Thoracic aorta (tissue), 2 donors: ENCODE data around the gene MLH3. TPM values are rescaled to one million over a fixed set of nuclear protein-coding genes. Genes with fewer than 3 reads are reported as not detected.

Experiments
- total RNA-seq, 2 donors: library from RNA; depleted of rRNA; stranded (reverse); fragments of >200 nt; gene quantifications; one replicate each; pipeline versions ENCODE4 v1.1.0 to v1.2.3, GENCODE V29; 2016

Gene MLH3
- total RNA-seq, 2 donors from 2014 or later = 17.9 to 30.2 TPM

Other genes starting within 250 kb of the MLH3 start
- gene PROX2, start 175.3 kb downstream of the MLH3 start, total RNA-seq = not detected
- 10 to 100 TPM; 68.6 to 91.6 TPM for gene DLST, start 169.6 kb downstream of the MLH3 start, total RNA-seq
- 10 to 100 TPM in 1 of 2 donors, 1 to 10 TPM in 1; 9.4 to 17.6 TPM for gene RPS6KL1, start 128.2 kb downstream of the MLH3 start, total RNA-seq
- gene PGF, start 95.9 kb downstream of the MLH3 start, total RNA-seq = 10 to 100 TPM; 34.4 to 75.3 TPM
- 10 to 100 TPM; 32.7 to 39.8 TPM for gene EIF2B2, start 48.5 kb downstream of the MLH3 start, total RNA-seq
- 1 to 10 TPM; 4.9 to 6.8 TPM for gene ACYP1, start 12.6 kb upstream of the MLH3 start, total RNA-seq
- gene ZC2HC1C, start 18.2 kb upstream of the MLH3 start, total RNA-seq = 1 to 10 TPM in 1 of 2 donors, under 1 TPM in 1; 0.27 to 1.1 TPM
- 10 to 100 TPM; 51.3 to 65.3 TPM for gene NEK9, start 75.6 kb upstream of the MLH3 start, total RNA-seq
- 100 to 1,000 TPM; 258 to 342 TPM for gene TMED10, start 125.1 kb upstream of the MLH3 start, total RNA-seq
- gene FOS, start 227.4 kb upstream of the MLH3 start, total RNA-seq = 1,000 to 10,000 TPM in 1 of 2 donors, 100 to 1,000 TPM in 1; 358 to 3,038 TPM